HG03520 (cell line): ENCODE measurements around the gene TCF3.

Source experiments
- ATAC-seq: cut with Tn5 transposase; IDR thresholded peaks from one replicate; pipeline ENCODE4 v1.9.1; 2021; ENCODE audit warnings: mild to moderate bottlenecking, moderate library complexity; ENCODE audit not compliant: unreplicated experiment

Gene TCF3

GRCh38 chr19:1631557-1632100 is 20.8 kb downstream of the TCF3 start:
- ATAC-seq = no peak

GRCh38 chr19:1630811-1631210 is 21.6 kb downstream of the TCF3 start:
- no peak for ATAC-seq

- no peak for ATAC-seq
These were observed 22.4 kb downstream of the TCF3 start for GRCh38 chr19:1630012-1630411.

- no peak for ATAC-seq
These were observed 23.1 kb downstream of the TCF3 start for GRCh38 chr19:1629256-1629808.

- no peak for ATAC-seq
These were observed 25.2 kb downstream of the TCF3 start for GRCh38 chr19:1627194-1627593.

GRCh38 chr19:1626417-1627010 is 25.9 kb downstream of the TCF3 start:
- ATAC-seq = no peak

GRCh38 chr19:1624458-1624857 is 28.0 kb downstream of the TCF3 start:
- ATAC-seq = no peak

GRCh38 chr19:1622541-1622940 is 29.9 kb downstream of the TCF3 start:
- ATAC-seq = no peak

GRCh38 chr19:1622007-1622406 is 30.4 kb downstream of the TCF3 start:
- no peak for ATAC-seq

GRCh38 chr19:1621574-1621973 is 30.8 kb downstream of the TCF3 start:
- ATAC-seq = no peak

GRCh38 chr19:1621021-1621420 is 31.4 kb downstream of the TCF3 start:
- ATAC-seq = no peak

GRCh38 chr19:1620502-1620901 is 31.9 kb downstream of the TCF3 start:
- ATAC-seq = no peak

GRCh38 chr19:1619703-1620102 is 32.7 kb downstream of the TCF3 start:
- no peak for ATAC-seq

GRCh38 chr19:1619094-1619439 is 33.3 kb downstream of the TCF3 start:
- no peak for ATAC-seq

- no peak for ATAC-seq
These were observed 34.0 kb downstream of the TCF3 start for GRCh38 chr19:1618157-1619093.

- no peak for ATAC-seq
These were observed 35.5 kb downstream of the TCF3 start for GRCh38 chr19:1616875-1617274.

GRCh38 chr19:1616396-1616795 is 36.0 kb downstream of the TCF3 start:
- no peak for ATAC-seq

- ATAC-seq = no peak
These were observed 37.2 kb downstream of the TCF3 start for GRCh38 chr19:1615156-1615765.

- no peak for ATAC-seq
These were observed 38.4 kb downstream of the TCF3 start for GRCh38 chr19:1613808-1614570.

- no peak for ATAC-seq
These were observed 39.3 kb downstream of the TCF3 start for GRCh38 chr19:1613146-1613545.
